T follicular helper cell (primary cell): ENCODE measurements around the gene SCD.

Experiments used
- DNase-seq: peaks from one replicate; pipeline ENCODE4 v3.0.0-alpha.2; 2020; ENCODE audit warnings: low read depth

SCD gene

GRCh38 chr10:100401631-100402328 lies 54.7 kb downstream of the SCD start:
- no peak for DNase-seq

- no peak for DNase-seq
These were observed 56.7 kb downstream of the SCD start for GRCh38 chr10:100403734-100404133.

- DNase-seq: no peak
These were observed 66.1 kb downstream of the SCD start for GRCh38 chr10:100413173-100413572.
